OCI-M2 (cell line): ENCODE data around the gene KCND2.
"Not testable (repeated sequence)": the region's sequence is repeated elsewhere in the genome, so short reads cannot be mapped to it uniquely, and the experiment has no call there.

ENCODE experiments used
- DNase-seq: peaks from one replicate; lab custom pipeline; 2025; ENCODE audit not compliant: unreplicated experiment; lab: John Stamatoyannopoulos, UW

The KCND2 gene

DNA sequence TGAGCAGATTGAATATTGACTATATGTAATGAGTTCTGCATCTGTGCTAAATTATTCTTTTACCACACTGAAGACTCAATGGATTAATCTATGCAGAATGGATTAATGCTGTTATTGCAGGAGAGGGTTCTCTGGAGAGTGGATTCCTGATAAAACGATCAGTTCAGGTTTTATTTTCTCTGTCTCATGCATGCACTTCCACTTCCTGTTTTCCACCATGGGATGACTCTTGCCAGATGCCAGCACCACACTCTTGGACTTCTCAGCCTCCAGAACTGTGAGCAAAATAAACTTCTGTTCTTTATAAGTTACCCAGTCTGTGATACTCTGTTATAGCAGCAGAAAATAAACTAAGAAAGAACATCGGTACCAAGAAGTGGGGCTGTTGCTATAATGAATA is 207.5 kb downstream of the KCND2 start:
- DNase-seq: no peak

DNA sequence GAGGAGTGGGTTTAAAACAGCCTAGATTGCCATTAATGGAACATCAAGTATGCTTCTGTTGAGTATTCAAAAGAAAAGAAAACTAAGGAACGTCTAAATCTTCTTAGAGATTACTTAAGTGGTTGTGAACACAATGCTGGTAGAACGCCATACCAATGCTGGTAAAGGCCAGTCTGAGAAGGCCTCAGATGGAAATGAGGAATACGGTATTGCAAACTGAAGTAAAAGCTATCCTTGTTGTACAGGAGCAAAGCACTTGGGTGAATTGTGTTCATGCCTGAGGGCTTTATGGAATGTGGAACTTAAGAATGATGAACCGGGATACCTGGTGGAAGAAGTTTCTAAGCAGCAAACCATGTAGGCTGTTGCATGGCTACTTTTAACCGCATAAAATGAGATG is 208.0 kb downstream of the KCND2 start:
- no peak for DNase-seq

DNA sequence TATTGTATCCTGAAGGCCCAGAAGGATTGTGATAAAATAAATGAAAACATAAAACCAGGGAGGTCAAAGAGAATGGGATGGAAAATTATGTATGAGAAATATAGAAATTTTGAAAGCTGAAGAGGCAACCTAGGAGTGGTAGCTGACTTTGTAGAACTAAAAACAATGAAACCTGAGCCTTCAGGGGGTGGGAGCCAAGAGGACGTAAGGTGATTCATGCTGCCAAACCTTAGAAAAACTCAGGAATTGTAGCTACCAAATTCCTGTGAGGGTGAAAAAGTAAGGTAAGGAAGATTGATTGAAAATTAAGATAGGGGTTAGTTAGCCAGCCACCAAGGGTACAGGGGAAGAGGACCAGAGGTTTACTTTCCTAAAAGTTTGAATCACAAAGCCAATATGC is 213.2 kb downstream of the KCND2 start:
- no peak for DNase-seq

DNA sequence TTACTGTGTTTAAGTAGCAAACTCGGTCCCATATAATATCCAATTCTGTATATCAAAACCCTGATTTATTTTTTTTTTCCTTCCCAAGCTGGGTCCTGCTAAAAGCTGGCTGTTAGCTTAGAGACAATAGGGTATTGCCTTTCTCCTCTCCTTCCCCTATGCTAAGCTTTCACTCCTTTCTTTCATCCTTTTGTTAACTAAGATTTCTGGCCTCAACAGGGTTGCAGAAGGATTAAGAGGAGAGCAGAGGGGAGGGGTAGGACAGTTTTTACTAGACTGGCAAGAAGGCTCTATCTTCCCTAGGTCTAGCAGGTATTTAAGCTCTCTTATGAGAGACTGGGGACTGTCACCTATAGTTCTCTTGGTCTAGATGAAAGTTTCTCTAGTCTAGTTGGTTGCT is 229.2 kb downstream of the KCND2 start:
- no peak for DNase-seq

DNA sequence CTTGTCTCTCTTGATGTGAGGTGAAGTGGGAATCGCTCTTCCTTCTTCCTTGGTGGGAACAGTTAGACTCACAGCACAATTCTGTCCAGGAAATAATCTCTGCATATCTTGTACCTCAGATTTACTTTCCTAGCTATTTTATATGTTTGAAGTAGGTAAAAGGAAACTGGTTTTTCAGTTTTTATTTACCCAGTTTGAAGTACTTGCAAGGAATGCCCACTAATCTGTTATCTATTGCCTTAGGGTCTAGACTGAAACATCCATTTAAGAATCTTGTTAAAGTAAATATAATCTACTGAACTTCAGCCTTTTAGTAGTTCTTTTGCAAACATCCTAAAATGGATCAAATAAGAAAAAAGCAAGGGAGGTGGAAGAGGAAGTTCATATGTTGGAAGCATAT is 229.8 kb downstream of the KCND2 start:
- DNase-seq: no peak

DNA sequence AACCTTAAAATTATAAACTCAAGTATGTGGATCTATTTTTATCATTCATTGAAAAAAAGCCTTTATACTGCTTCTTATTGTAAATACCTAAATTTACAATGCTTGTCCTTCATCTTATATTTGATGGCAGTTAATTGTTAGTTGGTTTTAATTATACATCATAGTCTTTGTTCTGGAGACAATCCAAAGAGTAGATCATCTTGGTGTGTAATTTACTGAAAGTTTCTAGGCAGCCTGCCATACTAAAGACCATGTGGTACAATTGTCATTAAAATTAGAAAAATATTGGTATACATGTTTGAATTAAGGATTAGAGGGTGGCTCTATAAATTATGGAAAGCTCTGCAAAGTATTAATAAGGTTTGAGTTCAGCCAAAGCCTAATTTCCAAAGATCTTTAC is 231.4 kb downstream of the KCND2 start:
- no peak for DNase-seq

DNA sequence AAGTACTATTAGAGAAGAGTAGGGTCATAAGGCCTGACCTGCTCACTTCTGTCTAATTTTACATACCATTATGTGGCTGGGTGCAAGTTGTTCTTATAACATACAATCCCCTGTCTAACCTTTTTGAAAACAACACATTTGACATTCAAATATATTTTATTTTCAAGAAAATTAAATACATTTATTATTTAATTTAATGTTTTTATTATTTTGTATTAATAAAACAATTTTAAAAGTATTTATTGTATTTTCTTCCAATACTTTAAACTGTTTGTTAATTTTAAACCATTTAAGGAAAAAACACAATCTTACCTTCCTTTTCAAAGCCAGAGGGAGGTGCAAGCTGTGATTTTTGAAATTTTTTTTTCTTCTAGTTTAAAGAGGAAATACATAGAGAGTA is 232.8 kb downstream of the KCND2 start:
- no peak for DNase-seq

DNA sequence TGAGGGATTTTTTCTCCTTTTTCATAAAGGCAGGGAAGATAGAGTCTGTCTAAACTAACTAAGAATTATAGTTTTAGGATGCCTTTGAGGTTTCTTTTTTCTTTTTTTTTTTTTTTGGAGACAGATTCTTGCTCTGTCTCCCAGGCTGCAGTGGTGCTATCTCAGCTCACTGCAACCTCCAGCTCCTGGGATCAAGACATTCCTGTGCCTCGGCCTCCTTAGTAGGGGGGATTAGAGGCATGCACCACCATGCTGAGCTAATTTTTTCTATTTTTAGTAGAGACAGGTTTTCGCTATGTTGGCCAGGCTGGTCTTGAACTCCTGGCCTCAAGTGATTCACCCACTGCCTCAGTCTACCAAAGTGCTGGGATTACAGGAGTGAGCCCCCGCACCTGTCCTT is 239.7 kb downstream of the KCND2 start:
- no peak for DNase-seq

DNA sequence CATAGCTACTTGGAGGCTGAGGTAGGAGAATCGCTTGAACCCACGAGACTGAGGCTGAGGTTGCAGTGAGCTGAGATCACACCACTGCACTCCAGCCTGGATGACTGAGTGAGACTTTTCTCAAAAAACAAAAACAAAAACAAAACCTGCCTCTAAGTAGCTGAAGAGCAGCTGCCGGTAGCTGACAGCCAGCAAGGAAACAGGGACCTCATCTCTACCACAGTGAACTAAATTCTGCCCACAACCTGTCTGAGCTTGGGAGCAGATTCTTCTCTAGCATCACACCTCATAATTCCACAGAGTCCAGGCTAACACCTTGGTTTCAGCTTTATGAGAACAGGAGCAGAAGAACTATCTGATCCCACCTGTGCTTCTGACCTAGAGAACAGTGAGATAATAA is 246.2 kb downstream of the KCND2 start:
- DNase-seq: no peak

DNA sequence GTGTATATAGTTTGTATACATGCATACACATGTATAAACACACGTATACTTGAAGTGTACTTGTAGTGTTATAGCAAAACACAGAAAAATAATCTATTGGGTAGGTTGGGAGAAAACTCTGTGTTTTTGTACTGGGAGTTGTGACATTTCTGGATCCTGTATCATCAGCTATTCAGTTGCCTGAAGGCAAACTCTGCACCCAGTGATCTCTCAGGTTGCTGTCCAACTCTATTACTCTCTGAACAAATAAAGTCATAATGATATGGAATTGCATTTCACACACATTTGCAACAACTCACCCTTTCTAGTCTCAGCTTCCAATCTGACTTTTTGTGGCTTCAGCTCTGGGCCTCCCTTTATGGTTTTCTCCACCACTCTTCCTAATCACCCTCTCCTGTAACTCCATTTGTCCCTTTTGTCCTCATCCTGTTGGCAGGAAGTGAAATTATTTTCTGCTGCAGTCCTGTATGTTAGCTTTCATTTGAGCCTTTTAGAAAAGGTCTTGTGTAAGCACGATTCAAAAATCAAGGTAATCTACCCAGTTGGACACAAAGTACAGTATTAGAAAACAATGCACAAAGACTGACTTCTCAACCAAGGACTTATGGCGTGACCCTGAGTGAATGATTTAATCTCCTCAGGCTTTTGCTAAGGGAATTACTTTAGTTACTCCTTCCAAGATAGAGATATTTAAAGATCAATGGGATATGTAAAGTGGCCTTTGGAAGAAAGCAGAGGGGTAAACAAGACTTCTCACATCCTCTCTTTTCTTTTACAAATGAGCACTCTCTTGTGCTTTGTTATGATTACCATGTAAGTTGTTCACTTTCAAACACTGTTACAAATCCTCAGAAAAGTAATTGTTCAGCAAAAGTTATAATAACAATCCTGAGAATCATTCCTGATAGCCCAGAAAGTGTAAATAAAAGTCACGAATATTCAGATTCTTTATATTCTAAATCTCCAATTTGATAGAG is 249.1 kb downstream of the KCND2 start:
- DNase-seq: no peak

DNA sequence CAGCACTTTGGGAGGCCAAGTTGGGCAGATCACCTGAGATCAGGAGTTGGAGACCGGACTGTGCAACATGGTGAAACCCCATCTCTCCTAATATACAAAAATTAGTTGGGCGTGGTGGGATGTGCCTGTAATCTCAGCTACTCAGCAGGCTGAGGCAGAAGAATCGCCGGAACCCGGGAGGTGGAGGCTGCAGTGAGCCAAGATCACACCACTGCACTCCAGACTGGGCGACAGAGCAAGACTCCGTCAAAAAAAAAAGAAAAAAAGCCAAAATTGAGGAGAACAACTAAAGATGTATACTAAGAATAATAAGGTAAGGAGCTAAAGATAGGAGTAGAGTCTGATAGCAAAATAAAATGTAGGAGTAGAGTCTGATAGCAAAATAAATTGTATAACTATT is 251.0 kb downstream of the KCND2 start:
- DNase-seq: no peak

DNA sequence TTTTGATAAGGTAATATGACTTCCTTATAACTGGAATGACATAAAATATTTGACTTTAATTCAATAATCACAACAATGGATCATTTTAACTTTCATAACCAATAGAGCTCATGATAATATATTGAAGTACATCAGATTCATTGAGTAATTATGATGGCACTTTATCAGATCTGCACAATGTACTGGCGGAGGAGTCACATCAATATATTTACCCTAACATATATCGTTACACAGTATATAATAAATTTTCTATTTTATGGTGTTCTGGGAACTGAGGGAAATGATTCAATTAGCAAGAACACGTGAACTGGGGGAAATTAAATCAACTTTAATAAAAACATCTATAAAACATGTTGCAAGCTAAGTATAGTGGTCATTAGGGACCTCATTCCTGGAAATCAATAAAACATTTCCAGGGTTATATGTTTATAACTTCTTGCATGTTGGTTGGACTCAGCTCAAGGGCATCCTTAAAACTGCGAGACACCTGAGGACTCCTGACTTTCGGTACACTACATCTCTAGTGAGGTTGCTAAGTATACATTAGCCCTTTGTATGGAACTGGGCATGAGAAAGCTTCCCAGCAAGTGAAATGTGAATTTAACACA is 254.0 kb downstream of the KCND2 start:
- DNase-seq: no peak

DNA sequence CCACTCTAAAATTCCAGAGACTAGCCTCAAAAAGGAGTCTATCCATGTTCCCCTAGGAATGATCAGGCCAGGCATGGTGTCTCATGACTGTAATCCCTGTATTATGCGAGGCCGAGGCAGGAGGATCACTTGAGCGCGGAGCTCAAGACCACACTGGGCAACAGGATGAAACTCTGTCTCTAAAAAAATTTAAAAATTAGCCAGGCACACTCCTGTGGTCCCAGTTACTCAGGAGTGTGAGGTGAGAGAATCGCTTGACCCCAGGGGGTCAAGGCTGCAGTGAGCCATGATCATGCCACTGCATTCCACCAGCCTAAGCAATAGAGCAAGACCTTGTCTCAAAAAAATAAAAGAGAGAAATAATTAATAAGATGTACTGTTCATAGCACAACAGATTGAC is 256.8 kb downstream of the KCND2 start:
- no peak for DNase-seq

DNA sequence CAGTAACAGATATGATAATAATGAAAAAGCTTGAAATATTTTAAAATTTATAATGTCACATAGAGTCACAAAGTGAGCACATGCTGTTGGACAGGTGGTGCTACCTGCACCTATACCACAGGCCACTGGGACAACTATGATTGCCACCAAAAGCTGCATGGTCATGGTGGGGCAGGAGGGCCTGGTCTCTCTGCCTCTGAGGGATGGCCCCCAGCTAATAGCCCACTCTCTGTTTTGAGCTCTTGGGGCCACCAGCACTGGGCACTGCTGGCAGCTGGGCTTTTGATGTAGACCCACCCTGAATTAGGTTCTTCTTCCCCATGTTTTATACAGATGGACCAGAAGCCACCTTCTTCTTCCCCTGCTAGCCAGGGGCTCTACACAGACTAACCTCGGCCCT is 265.4 kb downstream of the KCND2 start:
- DNase-seq: no peak

DNA sequence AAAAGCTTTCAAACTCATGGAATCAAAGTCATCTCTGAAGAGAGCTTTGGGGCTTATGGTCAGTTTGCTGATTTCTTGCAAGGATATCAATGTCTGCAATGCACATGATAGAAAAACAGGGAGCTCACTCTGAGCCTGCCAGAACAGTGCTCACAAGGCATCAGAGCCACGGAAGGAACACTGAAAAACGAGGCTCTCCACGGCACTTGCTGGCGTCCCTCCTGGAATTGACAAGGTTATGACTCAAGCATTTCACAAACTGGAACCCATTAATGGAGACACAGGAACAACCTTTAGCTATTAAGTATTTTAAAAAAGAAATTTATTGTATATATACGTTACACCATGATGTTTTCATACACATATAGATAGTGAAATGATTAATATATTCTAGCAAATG is 266.3 kb downstream of the KCND2 start:
- DNase-seq: no peak

DNA sequence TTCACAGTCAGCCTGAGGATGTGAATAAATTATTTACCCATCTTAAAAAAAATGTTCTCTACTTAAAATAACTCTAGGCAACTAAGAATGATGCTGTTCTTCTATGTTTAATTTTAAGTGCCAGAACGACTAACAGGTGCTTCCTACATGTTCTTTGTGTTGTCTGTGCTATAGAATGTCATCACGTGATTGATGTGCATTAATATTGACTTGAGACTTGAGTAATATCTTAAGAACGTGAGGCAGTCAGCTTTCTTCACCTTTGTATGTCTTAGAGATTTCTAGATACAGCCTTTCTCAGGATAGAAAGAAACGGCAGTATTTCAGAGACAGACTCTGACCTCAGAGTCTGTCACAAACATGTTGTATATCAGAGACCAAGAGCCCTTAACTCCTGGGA is 274.6 kb downstream of the KCND2 start:
- DNase-seq: no peak

DNA sequence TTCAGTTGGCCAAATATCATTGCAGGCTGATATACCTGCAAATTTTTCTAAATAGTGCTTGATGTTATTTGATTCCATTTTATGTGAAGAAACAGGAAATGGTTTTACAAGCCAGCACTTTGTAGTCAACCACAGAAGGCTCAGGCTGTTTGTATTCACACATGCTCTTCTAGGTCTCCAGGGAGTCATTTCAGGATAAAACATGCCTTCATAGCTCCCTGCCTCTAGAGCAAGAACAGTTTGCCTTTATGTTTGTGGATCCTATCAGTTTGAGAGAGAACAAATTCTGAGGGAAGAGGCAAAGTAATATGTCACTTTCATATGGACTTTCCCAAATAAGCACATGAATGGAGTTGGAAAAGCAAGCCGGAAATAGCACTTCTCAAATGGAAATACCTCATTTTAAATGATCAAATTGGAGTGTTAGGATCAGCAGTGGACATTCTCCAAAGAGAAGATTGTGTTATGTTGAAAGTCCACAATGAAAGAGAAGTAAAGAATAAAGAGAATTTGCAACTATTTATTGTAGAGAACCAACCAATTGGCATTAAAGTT is 277.6 kb downstream of the KCND2 start:
- no peak for DNase-seq

DNA sequence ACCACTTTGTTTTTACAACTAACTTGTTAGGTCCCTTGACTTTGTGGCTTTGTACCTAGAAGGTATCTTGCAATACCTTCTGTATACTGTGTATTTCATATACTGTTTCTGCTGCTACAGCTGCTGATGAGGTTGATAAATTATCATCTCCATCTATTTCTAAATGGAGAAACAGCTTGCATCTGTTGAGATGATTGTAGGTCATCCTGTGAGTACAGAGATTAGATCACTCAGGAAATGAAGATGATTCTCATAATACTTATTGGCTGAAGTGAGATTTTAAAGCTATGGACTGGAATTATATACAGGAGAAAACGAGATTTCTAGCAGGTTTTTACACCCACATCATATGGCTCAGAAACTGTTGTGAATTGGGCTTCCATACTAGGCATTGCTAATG is 280.5 kb downstream of the KCND2 start:
- DNase-seq: no peak

DNA sequence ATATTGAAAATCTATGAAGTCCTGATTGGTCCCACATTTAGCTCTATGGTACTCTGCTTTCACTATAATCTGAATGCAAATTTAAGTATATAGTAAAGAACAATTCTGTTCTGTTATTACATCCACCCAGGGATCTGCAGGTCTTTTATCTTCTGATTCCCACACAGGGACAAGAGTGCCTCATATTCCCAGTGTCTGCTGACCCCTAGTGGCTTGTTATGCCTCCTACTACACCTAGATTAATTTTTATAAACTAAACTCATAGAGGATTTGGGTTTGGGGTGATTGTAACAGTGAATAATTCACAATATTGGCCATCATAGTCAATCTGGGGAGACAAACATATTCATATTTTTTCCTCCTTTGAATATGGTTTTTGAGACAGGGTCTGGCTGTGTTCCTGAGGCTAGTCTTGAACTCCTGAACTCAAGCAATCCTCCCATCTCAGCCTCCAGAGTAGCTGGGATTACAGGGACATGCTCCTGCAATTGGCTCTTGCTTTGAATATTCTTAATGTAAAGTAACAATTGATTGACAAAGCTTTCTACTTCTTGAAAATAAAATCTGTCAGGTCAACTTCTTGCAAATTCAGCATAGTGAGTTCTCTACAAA is 282.1 kb downstream of the KCND2 start:
- peak; percentile 30 for DNase-seq

DNA sequence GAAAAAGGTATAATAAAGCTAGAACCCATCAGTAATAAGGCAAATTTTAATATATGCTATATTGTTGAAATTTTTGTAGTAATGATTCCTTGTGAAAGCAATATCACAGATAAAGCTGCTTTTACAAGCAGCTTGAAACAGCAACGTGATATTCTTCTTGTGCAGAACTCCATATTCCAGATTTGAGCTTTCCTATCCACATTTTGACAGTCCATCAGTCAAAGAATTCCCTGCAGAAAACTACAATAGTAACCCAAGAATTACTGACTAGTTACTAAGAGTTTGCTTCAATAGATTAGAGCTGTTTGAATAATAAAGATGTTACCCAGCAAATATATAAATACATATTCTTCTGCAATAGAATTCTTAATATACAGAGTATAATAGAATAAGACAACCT is 291.2 kb downstream of the KCND2 start:
- DNase-seq: no peak

DNA sequence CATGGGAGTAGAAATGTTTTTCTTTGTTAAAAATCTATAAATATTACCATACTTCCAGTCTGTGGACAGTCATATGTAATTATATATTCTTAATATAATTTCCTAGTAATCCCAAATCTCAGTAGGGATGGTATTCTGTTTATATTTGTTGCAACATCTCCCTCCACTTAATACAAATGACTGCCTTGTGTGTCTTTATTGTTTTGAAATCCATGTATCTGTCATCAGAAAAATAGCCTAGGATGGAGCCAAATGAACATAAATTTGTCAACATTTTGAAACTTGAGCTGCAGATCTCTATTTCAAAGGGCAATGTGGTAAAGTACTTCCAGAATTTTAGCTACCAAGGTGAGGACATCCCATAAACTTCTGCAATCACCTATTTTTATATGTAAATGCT is 294.2 kb downstream of the KCND2 start:
- no peak for DNase-seq

DNA sequence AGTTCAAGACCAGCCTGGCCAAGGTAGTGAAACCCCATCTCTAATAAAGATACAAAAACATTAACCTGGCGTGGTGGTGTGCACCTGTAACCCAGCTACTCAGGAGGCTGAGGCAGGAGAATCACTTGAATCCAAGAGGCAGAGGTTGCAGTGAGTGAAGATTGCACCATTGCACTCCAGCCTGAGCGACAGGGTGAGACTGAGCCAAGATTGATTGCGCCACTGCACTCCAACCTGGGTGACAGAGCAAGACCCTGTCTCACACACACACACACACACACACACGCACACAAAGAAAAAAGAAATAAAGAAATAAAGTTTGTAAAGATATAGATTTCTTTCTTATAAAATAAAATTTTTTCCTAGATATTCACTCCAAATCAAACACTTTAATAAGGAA is 305.7 kb downstream of the KCND2 start:
- DNase-seq: not testable (repeated sequence)
